Measurements from ENCODE around the gene FBXO33.

FBXO33 gene

DNA sequence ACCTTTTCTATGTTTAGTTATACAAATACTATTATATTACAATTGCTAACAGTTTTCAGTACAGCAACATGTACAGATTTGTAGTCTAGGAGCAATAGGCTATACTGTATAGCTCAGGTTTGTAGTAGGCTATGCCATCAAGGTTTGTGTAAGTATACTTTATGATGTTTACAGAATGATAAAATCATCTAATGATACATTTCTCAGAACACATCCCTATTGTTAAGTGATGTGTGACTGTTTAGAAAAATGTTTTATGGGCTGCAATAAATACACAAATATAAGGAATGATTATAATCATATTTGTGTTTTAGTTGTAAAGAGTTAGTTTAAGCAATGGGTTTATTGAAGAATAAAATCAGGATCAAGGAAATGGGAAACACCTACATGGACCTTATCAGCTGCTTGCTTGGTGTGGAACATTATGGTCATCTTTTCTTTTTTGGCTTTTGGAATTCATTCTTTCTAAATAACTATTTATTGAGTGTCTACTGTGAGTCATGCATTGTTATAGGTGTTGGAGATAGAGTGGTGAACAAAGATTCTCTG, 24.5 kb upstream of the FBXO33 start:
- DNase-seq (ENCODE audit: low read depth, low spot score): no peak
- TF ChIP-seq CTCF (IDR thresholded peaks at IDR 0.05; ENCODE audit: insufficient read depth, low read length, missing control alignments): no peak
- ChIA-PET POLR2A (no interaction called here), CTCF (no interaction called here)
- H3K4me3 ChIP-seq (ENCODE audit: low read depth, low read length): no peak overlapping the region

DNA sequence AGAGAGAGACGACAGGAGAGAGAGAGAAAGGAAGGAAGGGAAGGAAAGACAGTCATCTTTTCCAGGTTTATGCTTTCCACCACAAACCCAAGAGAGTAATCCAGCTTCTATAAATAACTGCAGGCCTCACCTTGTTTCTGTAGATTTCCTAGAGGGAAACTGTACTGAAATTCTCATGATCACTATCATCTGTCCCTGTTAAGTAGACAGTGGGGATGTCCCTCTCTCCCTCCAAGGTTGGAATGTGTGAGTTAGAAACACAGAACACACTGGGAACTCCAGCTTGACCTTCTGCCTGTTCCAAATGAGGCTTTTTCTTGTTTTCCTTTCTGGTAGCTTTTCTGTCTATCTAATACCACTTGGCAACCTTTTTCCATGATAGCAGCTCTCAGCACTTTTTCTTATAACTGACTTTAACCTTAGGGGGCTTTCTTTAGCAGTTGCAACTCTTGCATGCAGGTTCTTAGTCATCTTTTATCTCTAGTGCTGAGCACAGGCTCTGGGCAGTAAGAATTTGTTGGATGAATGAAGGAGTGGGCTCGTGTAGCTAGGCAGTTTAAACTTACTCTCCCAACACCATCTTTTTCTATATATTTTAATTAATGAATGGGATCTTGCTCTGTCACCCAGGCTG, 22.8 kb upstream of the FBXO33 start:
- no peak for TF ChIP-seq CTCF (IDR thresholded peaks at IDR 0.05; ENCODE audit: insufficient read depth, low read length, missing control alignments)
- no peak overlapping the region for H3K4me3 ChIP-seq (ENCODE audit: low read depth, low read length)
- CTCF ChIA-PET: no interaction called here
- POLR2A ChIA-PET: no interaction called here
- DNase-seq (ENCODE audit: low read depth, low spot score): no peak

GRCh38 chr14:39452680-39453079, 20.4 kb upstream of the FBXO33 start:
- DNase-seq (ENCODE audit: low read depth, low spot score): no peak
- ChIA-PET CTCF (interaction anchor here (1.4 kb wide), 1 partner anchor 39 kb away, joined by 5 read pairs; no protein-coding TSS in a partner anchor), POLR2A (no interaction called here)
- TF ChIP-seq CTCF (IDR thresholded peaks at IDR 0.05; ENCODE audit: insufficient read depth, low read length, missing control alignments): no peak
- H3K4me3 ChIP-seq (ENCODE audit: low read depth, low read length): no peak overlapping the region

DNA sequence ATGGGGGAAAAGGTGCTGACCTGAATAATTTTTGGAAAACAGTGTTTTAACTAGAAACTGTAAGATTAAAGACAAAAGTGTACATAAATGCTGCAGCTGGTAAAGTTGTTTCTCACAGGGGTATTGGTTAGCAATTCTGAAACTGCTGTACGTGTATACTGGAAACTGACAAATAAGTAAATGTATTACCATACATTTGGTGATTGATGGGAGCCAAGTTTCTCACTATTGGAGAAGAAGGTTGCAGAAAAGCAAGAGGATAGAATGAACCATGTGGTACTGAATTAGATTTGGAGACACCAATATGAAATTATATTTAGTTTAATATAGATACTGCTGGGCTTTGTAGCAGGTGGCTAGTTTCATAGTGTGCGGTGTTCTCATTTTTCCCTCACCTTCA, 19.6 kb upstream of the FBXO33 start:
- H3K4me3 ChIP-seq (ENCODE audit: low read depth, low read length): no peak overlapping the region
- TF ChIP-seq CTCF (IDR thresholded peaks at IDR 0.05; ENCODE audit: insufficient read depth, low read length, missing control alignments): no peak
- ChIA-PET CTCF (no interaction called here), POLR2A (no interaction called here)
- no peak for DNase-seq (ENCODE audit: low read depth, low spot score)

GRCh38 chr14:39447175-39447661, 15.0 kb upstream of the FBXO33 start:
- ChIA-PET POLR2A (no interaction called here), CTCF (no interaction called here)
- no peak for DNase-seq (ENCODE audit: low read depth, low spot score)
- no peak overlapping the region for H3K4me3 ChIP-seq (ENCODE audit: low read depth, low read length)
- TF ChIP-seq CTCF (IDR thresholded peaks at IDR 0.05; ENCODE audit: insufficient read depth, low read length, missing control alignments): no peak

- DNase-seq (ENCODE audit: low read depth, low spot score): no peak
- H3K4me3 ChIP-seq (ENCODE audit: low read depth, low read length): no peak overlapping the region
- TF ChIP-seq CTCF (IDR thresholded peaks at IDR 0.05; ENCODE audit: insufficient read depth, low read length, missing control alignments): no peak
- ChIA-PET CTCF (no interaction called here), POLR2A (interaction anchor here (0.6 kb wide), 1 partner anchor 50 kb away, joined by 3 read pairs; no protein-coding TSS in a partner anchor)
These were observed 14.0 kb upstream of the FBXO33 start for GRCh38 chr14:39446131-39446744.

Measured in AG04449 (cell line).